ENCODE measurements around the gene HSD17B4.
"Not testable (repeated sequence)": the region's sequence is repeated elsewhere in the genome, so short reads cannot be mapped to it uniquely, and the experiment has no call there.

Gene HSD17B4

GRCh38 chr5:119410448-119411159 is 41.7 kb upstream of the HSD17B4 start:
- DNase-seq (ENCODE audit: low spot score): no peak
- TF ChIP-seq CTCF (IDR thresholded peaks at IDR 0.05; ENCODE audit: extremely low read depth, insufficient read depth, missing control alignments): no peak
- in situ Hi-C loops (cut with MboI; ENCODE audit: low pct_unique_long_range_greater_than_20kb, low sequenced_read_pairs, unreplicated experiment): loop anchor here (10.0 kb wide), 2 partner anchors 96 to 386 kb away; no protein-coding TSS in a partner anchor

DNA sequence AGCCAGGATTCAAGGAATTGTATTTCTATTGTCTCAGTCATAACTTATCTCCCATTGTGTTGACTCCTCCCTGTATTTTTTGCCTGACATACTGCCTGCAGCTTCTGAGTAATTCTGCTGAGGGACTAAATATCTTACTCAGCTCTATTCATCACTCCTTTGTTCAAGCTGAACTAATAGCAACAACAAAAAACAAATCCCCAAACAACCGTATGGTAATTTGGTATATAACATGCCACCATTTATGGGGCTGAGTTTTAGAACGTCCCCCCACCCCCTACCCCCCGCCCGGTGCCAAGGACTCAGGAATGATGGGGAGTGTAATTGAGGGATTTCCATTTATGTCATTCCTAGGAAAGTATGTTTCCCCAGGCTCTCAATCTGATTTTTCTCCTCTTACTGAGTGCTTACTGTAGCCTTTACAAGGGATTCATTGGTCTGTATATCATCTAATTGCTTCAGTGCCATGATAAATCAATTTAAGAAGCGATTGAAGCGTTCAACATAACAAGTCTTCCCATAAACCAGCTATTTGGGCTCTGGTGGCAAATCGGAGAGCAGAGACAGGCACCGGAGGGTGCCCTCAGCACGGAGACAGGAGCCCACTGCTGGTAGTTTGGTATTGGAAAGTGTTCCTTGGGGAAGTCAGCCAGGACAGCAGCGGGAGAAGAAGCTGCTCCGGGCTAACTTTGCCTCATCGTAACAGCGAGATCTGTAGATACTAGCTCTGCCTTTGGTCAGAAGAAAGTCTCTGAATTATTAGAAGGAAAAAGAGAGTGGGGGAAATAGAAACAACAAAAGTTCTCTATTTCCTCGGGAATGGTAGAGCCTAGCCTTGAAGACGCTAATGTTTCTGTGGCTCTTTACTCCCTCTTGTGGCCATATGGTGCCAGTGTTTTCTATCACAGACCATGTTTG is 40.7 kb upstream of the HSD17B4 start:
- TF ChIP-seq CTCF (IDR thresholded peaks at IDR 0.05; ENCODE audit: extremely low read depth, insufficient read depth, missing control alignments): peak; percentile 85
- in situ Hi-C loops (cut with MboI; ENCODE audit: low pct_unique_long_range_greater_than_20kb, low sequenced_read_pairs, unreplicated experiment): loop anchor here (10.0 kb wide), 2 partner anchors 97 to 387 kb away; no protein-coding TSS in a partner anchor
- DNase-seq (ENCODE audit: low spot score): peak; percentile 32

DNA sequence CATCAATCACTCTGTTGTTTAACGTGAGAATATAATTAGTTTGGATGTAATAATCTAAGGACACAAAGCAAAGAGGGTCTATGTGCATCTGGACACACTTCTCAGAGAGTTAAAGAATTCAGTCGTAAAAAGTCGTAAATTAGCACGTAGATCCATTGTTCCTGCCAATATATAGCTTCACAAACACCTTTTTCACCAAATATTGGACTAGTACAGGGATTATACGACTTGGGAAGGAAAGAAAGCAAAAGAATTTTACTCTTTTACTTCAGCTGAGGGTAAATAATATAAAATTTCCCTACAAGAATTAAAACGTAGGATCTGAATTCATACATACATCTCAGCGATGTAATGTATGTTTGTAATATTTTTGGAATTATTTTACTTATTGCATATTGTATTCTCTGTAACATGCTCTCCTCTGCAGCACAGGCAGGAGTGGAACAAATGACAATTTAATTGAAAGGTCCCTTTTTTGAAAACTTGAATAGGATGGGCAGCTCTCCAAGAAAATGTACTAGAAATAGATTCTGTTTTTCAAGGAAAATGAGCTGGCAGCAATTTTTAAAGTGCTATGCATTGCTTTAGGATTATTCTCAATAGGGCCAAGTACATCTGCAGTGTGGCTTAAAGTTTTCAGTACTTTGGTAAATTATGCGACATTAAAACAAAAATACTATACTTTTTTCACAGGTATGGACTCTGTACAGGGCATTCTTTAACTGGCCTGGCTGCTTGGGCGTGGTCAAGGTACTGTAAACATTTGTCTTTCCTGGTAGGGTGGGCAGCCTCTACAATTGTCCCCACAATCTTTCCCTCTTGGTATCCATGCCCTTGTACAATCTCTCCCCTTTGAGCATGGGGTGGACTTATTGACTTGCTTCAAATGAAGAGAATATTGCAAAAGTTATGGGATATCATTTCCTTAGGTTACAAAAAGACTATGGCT is 39.7 kb upstream of the HSD17B4 start:
- TF ChIP-seq CTCF (IDR thresholded peaks at IDR 0.05; ENCODE audit: extremely low read depth, insufficient read depth, missing control alignments): no peak
- in situ Hi-C loops (cut with MboI; ENCODE audit: low pct_unique_long_range_greater_than_20kb, low sequenced_read_pairs, unreplicated experiment): loop anchor here (10.0 kb wide), 2 partner anchors 98 to 388 kb away; no protein-coding TSS in a partner anchor

DNA sequence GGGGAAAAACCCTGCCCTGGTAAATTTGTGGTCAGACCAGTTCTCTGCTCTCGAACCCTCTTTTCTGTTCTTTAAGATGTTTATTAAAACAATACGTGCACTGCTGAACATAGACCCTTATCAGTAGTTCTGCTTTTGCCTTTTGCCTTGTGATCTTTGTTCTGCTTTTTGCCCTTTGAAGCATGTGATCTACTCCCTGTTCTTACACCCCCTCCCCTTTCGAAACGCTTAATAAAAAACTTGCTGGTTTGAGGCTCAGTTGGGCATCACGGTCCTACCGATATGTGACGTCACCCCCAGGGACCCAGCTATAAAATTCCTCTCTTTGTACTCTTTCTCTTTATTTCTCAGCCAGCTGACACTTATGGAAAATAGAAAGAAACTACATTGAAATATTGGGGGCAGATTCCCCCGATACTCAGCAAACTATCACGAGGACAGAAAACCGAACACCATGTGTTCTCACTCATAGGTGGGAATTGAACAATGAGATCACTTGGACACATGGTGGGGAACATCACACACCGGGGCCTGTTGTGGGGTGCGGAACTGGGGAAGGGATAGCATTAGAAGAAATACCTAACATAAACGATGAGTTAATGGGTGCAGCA is 38.1 kb upstream of the HSD17B4 start:
- not testable (repeated sequence) for DNase-seq (ENCODE audit: low spot score)
- in situ Hi-C loops (cut with MboI; ENCODE audit: low pct_unique_long_range_greater_than_20kb, low sequenced_read_pairs, unreplicated experiment): loop anchor here (10.0 kb wide), 2 partner anchors 99 to 389 kb away; no protein-coding TSS in a partner anchor

More for the DNA sequence above, 39.7 kb upstream of the HSD17B4 start:
- no peak for DNase-seq (ENCODE audit: low spot score)

DNA sequence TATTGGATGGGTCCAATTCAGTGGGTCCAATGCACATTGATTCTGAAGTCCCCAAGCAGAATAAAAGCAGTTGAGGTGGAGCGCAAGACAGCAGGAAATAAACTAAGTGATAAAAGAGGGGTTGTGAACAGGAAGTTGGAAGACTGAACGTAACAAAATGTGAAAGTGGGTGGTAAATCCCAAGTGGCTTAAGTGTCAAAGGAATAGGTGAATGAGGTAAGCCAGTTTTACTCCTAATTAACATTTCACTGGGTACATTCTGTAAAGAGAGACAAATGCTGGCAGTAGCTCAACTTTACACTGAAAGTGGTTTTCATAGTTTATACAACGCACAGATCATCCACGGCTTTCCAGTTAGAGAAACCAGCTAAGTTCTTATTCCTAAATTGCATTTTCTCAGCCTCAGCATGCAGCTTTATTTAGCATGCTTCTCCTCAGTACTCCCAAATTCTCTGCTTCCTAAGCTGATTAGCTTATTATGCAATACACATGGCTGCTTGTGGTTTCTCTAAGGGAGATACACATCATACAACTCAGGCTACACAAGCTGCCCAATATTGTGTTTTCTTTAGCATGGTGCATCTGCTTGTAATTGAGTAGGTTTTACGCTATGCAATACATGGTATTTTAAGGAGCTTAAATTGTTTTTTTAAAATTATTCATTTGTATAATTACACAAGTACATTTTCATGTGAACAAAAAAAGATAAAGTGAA is 34.2 kb upstream of the HSD17B4 start:
- no peak for TF ChIP-seq CTCF (IDR thresholded peaks at IDR 0.05; ENCODE audit: extremely low read depth, insufficient read depth, missing control alignments)
- in situ Hi-C loops (cut with MboI; ENCODE audit: low pct_unique_long_range_greater_than_20kb, low sequenced_read_pairs, unreplicated experiment): loop anchor here (10.0 kb wide), 2 partner anchors 103 to 393 kb away; no protein-coding TSS in a partner anchor
- no peak for DNase-seq (ENCODE audit: low spot score)

DNA sequence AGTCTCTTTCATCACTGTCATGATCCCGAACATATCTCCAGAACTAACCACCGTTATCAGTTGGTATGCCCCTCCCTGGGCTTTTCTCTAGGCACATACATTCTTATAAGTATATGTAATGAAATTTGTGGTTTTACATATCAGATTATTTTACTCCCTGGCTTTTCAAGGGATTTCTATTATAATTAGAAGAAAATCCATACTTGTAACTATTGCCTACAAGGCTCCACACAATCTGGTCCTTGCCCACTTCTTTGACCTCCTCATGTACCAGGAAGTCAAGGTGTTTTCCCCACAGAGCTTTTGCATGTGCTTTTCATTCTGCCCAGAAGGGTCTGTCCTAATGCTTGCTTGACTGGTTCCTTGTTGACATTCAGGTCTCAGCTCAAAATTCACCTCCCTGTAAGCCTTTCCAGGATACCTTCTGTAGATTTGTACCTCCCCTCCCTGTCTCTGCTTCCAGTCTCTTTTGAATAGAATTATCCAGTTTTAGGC is 33.6 kb upstream of the HSD17B4 start:
- in situ Hi-C loops (cut with MboI; ENCODE audit: low pct_unique_long_range_greater_than_20kb, low sequenced_read_pairs, unreplicated experiment): loop anchor here (10.0 kb wide), 2 partner anchors 104 to 394 kb away; no protein-coding TSS in a partner anchor
- TF ChIP-seq CTCF (IDR thresholded peaks at IDR 0.05; ENCODE audit: extremely low read depth, insufficient read depth, missing control alignments): no peak
- no peak for DNase-seq (ENCODE audit: low spot score)

Data from GM13977 (cell line).